WTC11 (cell line): ENCODE measurements around the gene LRRC2. TPM values are rescaled to one million over a fixed set of nuclear protein-coding genes. Genes with fewer than 3 reads are reported as not detected.
A peak's percentile ranks its signal among the peaks of the same experiment; 100 is the strongest.

Experiments
- AFF4 ChIP-seq: sonication (generic); formaldehyde crosslinking; IDR thresholded peaks from 2 replicates; pipeline ENCODE4 v1.8.1; 2023; ENCODE audit warnings: mild to moderate bottlenecking, missing genetic modification reagents, borderline replicate concordance
- AR ChIP-seq: fragments of 250-450 bp; sonication (Bioruptor Pico); IDR thresholded peaks from 2 replicates; pipeline ENCODE4 v1.9.0; 2021; ENCODE audit warnings: mild to moderate bottlenecking
- ARID4B ChIP-seq: sonication (generic); formaldehyde crosslinking; IDR thresholded peaks from 2 replicates; pipeline ENCODE4 v1.8.0; 2023; ENCODE audit warnings: missing genetic modification reagents, mild to moderate bottlenecking, borderline replicate concordance
- E2F5 ChIP-seq: sonication (generic); formaldehyde crosslinking; IDR thresholded peaks from 2 replicates; pipeline ENCODE4 v1.8.1; 2022; ENCODE audit warnings: mild to moderate bottlenecking, moderate library complexity, missing genetic modification reagents
- ETV6 ChIP-seq: sonication (generic); formaldehyde crosslinking; IDR thresholded peaks from 2 replicates; pipeline ENCODE4 v1.8.1; 2022; ENCODE audit warnings: mild to moderate bottlenecking, missing genetic modification reagents
- FOXK1 ChIP-seq: sonication (generic); formaldehyde crosslinking; IDR thresholded peaks from 2 replicates; pipeline ENCODE4 v1.8.0; 2022; ENCODE audit warnings: mild to moderate bottlenecking, moderate library complexity, missing genetic modification reagents
- FOXP1 ChIP-seq: sonication (generic); formaldehyde crosslinking; IDR thresholded peaks from 2 replicates; pipeline ENCODE4 v1.8.0; 2022; ENCODE audit warnings: missing genetic modification reagents, mild to moderate bottlenecking, moderate library complexity, borderline replicate concordance
- FOXP4 ChIP-seq: sonication (generic); formaldehyde crosslinking; IDR thresholded peaks from 2 replicates; pipeline ENCODE4 v1.8.0; 2022; ENCODE audit warnings: mild to moderate bottlenecking, missing genetic modification reagents
- GABPB1 ChIP-seq: sonication (generic); formaldehyde crosslinking; IDR thresholded peaks from 2 replicates; pipeline ENCODE4 v1.8.1; 2023; ENCODE audit warnings: mild to moderate bottlenecking, missing genetic modification reagents
- IRF1 ChIP-seq: sonication (generic); formaldehyde crosslinking; IDR thresholded peaks from 2 replicates; pipeline ENCODE4 v1.8.0; 2023; ENCODE audit warnings: missing genetic modification reagents
- JAZF1 ChIP-seq: fragments of 250-450 bp; sonication (Bioruptor Pico); IDR thresholded peaks from 2 replicates; pipeline ENCODE4 v1.9.0; 2021; ENCODE audit warnings: moderate library complexity, mild to moderate bottlenecking, inconsistent platforms
- MXD4 ChIP-seq: fragments of 250-450 bp; sonication (Bioruptor Pico); IDR thresholded peaks from 2 replicates; pipeline ENCODE4 v1.8.0; 2021; ENCODE audit warnings: mild to moderate bottlenecking, moderate library complexity, borderline replicate concordance
- NFE2L1 ChIP-seq: sonication (generic); formaldehyde crosslinking; IDR thresholded peaks from 2 replicates; pipeline ENCODE4 v1.8.1; 2023; ENCODE audit warnings: missing genetic modification reagents
- NR2C2 ChIP-seq: sonication (generic); formaldehyde crosslinking; IDR thresholded peaks from 2 replicates; pipeline ENCODE4 v1.8.0; 2022; ENCODE audit warnings: mild to moderate bottlenecking, missing genetic modification reagents
- PREB ChIP-seq: sonication (generic); formaldehyde crosslinking; IDR thresholded peaks from 2 replicates; pipeline ENCODE4 v1.8.1; 2022; ENCODE audit warnings: mild to moderate bottlenecking, missing genetic modification reagents, moderate library complexity, borderline replicate concordance
- RELA ChIP-seq: sonication (generic); formaldehyde crosslinking; IDR thresholded peaks from 2 replicates; pipeline ENCODE4 v1.8.1; 2022; ENCODE audit warnings: missing genetic modification reagents, mild to moderate bottlenecking, borderline replicate concordance
- SMAD4 ChIP-seq: sonication (generic); formaldehyde crosslinking; IDR thresholded peaks from 2 replicates; pipeline ENCODE4 v1.8.0; 2022; ENCODE audit warnings: mild to moderate bottlenecking, missing genetic modification reagents
- SP1 ChIP-seq: sonication (generic); formaldehyde crosslinking; conservative IDR thresholded peaks from 2 replicates; pipeline ENCODE4 v1.8.1; 2022; ENCODE audit warnings: missing genetic modification reagents
- STAT6 ChIP-seq: sonication (generic); formaldehyde crosslinking; conservative IDR thresholded peaks from 2 replicates; pipeline ENCODE4 v1.8.1; 2023; ENCODE audit warnings: mild to moderate bottlenecking, low read depth, missing genetic modification reagents, moderate library complexity
- total RNA-seq: library from RNA; stranded (reverse); gene quantifications from 3 replicates; pipeline ENCODE4 v1.2.3, GENCODE V29; 2021

The LRRC2 gene
- total RNA-seq, 1 experiment from 2014 or later = 4.9 TPM

- TF ChIP-seq IRF1 (CRISPR knock-in tag) (no peak), SP1 (CRISPR knock-in tag) (peak; percentile 32), ARID4B (CRISPR knock-in tag) (no peak), AFF4 (CRISPR knock-in tag) (0 out of 2 replicates have a peak, but pooled peaks have one; percentile 81), PREB (CRISPR knock-in tag) (no peak), STAT6 (CRISPR knock-in tag) (no peak), ETV6 (peak; percentile 82), FOXP4 (CRISPR knock-in tag) (peak; percentile 80; the same call in 1 of the 2 replicates), FOXP1 (CRISPR knock-in tag) (no peak), FOXK1 (CRISPR knock-in tag) (0 out of 2 replicates have a peak, but pooled peaks have one; percentile 52), MXD4 (no peak), GABPB1 (CRISPR knock-in tag) (no peak), RELA (CRISPR knock-in tag) (no peak), SMAD4 (no peak), NFE2L1 (CRISPR knock-in tag) (no peak), NR2C2 (CRISPR knock-in tag) (no peak), AR (CRISPR knock-in tag) (no peak), JAZF1 (CRISPR knock-in tag) (no peak), E2F5 (CRISPR knock-in tag) (0 out of 2 replicates have a peak, but pooled peaks have one; percentile 39)
Observed at GRCh38 chr3:46575577-46576222, 9.6 kb upstream of the LRRC2 start (continued).
